VCaP (cell line): Measurements from ENCODE around the gene CCDC70.

Source experiments
- H3K27ac ChIP-seq: fragments of 450-650 bp; 2 replicates; pipeline ENCODE4 v1.5.1; 2017
- TF ChIP-seq, protein P1 (sequence below): fragments of 450-650 bp; conservative IDR thresholded peaks from 2 replicates; pipeline ENCODE4 v1.5.1; 2017; ENCODE audit warnings: mild to moderate bottlenecking, moderate library complexity

Gene CCDC70

GRCh38 chr13:51825165-51825592, 36.6 kb upstream of the CCDC70 start:
- H3K27ac ChIP-seq: no peak overlapping the region
- TF ChIP-seq, protein P1, sequence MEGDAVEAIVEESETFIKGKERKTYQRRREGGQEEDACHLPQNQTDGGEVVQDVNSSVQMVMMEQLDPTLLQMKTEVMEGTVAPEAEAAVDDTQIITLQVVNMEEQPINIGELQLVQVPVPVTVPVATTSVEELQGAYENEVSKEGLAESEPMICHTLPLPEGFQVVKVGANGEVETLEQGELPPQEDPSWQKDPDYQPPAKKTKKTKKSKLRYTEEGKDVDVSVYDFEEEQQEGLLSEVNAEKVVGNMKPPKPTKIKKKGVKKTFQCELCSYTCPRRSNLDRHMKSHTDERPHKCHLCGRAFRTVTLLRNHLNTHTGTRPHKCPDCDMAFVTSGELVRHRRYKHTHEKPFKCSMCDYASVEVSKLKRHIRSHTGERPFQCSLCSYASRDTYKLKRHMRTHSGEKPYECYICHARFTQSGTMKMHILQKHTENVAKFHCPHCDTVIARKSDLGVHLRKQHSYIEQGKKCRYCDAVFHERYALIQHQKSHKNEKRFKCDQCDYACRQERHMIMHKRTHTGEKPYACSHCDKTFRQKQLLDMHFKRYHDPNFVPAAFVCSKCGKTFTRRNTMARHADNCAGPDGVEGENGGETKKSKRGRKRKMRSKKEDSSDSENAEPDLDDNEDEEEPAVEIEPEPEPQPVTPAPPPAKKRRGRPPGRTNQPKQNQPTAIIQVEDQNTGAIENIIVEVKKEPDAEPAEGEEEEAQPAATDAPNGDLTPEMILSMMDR: no peak

- H3K27ac ChIP-seq: 0 out of 2 replicates have a peak overlapping the region, but pooled peaks have one; percentile 14
- TF ChIP-seq, protein P1: no peak
Observed at GRCh38 chr13:51825681-51826254, 36.0 kb upstream of the CCDC70 start.

GRCh38 chr13:51826606-51827005, 35.2 kb upstream of the CCDC70 start:
- TF ChIP-seq, protein P1: no peak
- H3K27ac ChIP-seq: 0 out of 2 replicates have a peak overlapping the region, but pooled peaks have one; percentile 14

GRCh38 chr13:51827254-51827653, 34.5 kb upstream of the CCDC70 start:
- TF ChIP-seq, protein P1: no peak
- no peak overlapping the region for H3K27ac ChIP-seq

GRCh38 chr13:51828730-51829567, 32.8 kb upstream of the CCDC70 start:
- no peak overlapping the region for H3K27ac ChIP-seq

DNA sequence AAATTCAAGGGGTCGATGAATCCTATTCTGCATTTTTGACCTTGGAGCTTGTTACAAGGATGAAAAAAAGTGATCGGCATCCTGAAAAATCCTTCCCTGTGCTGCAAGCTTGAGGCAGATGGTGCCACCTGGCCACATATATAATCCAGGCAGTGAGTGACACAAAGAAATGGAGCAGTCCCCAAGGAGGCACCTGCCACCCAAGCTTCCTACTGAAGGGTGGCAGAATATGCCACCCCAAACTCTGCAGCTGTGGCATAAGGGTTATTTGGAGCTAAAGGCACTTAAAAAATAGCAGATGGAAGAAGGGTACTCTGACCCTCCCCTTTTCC, 32.2 kb upstream of the CCDC70 start:
- TF ChIP-seq, protein P1: no peak
- no peak overlapping the region for H3K27ac ChIP-seq

More at GRCh38 chr13:51828730-51829567, 32.8 kb upstream of the CCDC70 start:
- TF ChIP-seq, protein P1: no peak

- no peak overlapping the region for H3K27ac ChIP-seq
- TF ChIP-seq, protein P1: no peak
Observed at GRCh38 chr13:51831519-51831918, 30.2 kb upstream of the CCDC70 start.
